ENCODE measurements around the gene CDKN2B.

DNA sequence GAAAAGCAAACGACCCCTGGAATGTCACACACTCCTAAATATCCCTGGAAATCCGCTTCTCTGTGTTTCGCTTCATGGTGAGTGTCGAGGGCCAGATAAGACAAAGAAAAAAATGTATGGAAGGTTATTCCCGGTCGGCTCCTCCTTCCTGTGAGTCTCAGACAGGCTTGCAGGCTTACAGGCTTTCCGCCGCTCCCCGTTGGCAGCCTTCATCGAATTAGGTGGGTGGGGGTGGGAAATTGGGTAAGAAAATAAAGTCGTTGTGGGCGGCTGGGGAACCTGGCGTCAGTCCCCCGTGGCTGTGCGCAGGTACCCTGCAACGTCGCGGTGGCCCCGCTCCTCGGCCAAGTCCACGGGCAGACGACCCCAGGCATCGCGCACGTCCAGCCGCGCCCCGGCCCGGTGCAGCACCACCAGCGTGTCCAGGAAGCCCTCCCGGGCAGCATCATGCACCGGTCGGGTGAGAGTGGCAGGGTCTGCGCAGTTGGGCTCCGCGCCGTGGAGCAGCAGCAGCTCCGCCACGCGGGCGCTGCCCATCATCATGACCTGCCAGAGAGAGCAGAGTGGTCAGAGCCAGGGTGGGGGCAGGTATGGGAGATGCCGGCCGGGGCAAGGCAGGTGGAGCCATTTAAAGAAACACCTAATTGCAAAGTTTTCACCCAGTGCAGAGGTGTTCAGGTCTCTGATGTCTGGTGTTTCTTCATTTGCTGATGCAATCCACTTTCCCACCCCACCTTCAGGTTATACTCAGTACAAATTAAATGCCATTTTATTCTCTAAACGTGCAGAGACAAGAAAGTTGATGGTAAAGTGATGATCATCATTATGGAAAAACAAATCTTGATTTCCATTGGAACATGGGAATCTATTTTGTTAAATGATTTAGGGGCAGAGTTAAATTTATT is 3.2 kb downstream of the CDKN2B start:
- TF ChIP-seq CTCF (IDR thresholded peaks at IDR 0.05) (no peak), POLR2A (IDR thresholded peaks at IDR 0.05) (no peak)

Data from breast epithelium (tissue), 3 donors.